Fibroblast of mammary gland (primary cell): ENCODE results near the gene INO80C.

Experiments used
- DNase-seq: peaks from one replicate; pipeline ENCODE4 v3.0.0-alpha.2; 2010; ENCODE audit warnings: low read depth
- H3K4me3 ChIP-seq: 2 replicates; pipeline ENCODE4 v1.5.1; 2011; ENCODE audit warnings: low read depth, mild to moderate bottlenecking, low read length, moderate library complexity; ENCODE audit not compliant: control insufficient read depth
- CTCF ChIP-seq: conservative IDR thresholded peaks from 2 replicates; pipeline ENCODE4 v1.5.1; 2011; ENCODE audit warnings: low read depth, low read length, inconsistent platforms; ENCODE audit not compliant: control insufficient read depth, insufficient read depth

INO80C gene

GRCh38 chr18:35513181-35513936, 15.6 kb upstream of the INO80C start:
- peak; percentile 74 for DNase-seq
- no peak overlapping the region for H3K4me3 ChIP-seq
- TF ChIP-seq CTCF = no peak

- H3K4me3 ChIP-seq = no peak overlapping the region
- no peak for DNase-seq
- no peak for TF ChIP-seq CTCF
Measured at GRCh38 chr18:35512761-35513160, 15.0 kb upstream of the INO80C start.

GRCh38 chr18:35511833-35512232, 14.1 kb upstream of the INO80C start:
- H3K4me3 ChIP-seq = no peak overlapping the region
- DNase-seq = no peak
- TF ChIP-seq CTCF = no peak

GRCh38 chr18:35511428-35511827, 13.7 kb upstream of the INO80C start:
- TF ChIP-seq CTCF = no peak

GRCh38 chr18:35510076-35510651, 12.4 kb upstream of the INO80C start:
- no peak overlapping the region for H3K4me3 ChIP-seq
- TF ChIP-seq CTCF = no peak
- DNase-seq = no peak

More at GRCh38 chr18:35511428-35511827, 13.7 kb upstream of the INO80C start:
- DNase-seq = no peak
- no peak overlapping the region for H3K4me3 ChIP-seq

- DNase-seq = no peak
- H3K4me3 ChIP-seq = no peak overlapping the region
- TF ChIP-seq CTCF = no peak
Measured at GRCh38 chr18:35508746-35509338, 11.1 kb upstream of the INO80C start.
